Measurements from ENCODE around the gene C11orf21. TPM values are rescaled to one million over a fixed set of nuclear protein-coding genes. Genes with fewer than 3 reads are reported as not detected.

C11orf21 gene
- total and polyA plus RNA-seq, 2 of the 8 experiments (the other 6 are each of a cell fraction or from before 2014, with no cell fraction given), result not detected

GRCh38 chr11:2259466-2259830 is 42.3 kb downstream of the C11orf21 start (continued):
- TF ChIP-seq CTCF (IDR thresholded peaks at IDR 0.05; ENCODE audit: control extremely low read depth in 1 of 3, insufficient read depth in 1 of 3, low read depth in 1 of 3, low read length in 3 of 3) (no peak), YY1 (IDR thresholded peaks at IDR 0.05; ENCODE audit: low read depth, low read length) (no peak), POLR2AphosphoS5 (IDR thresholded peaks at IDR 0.05; ENCODE audit: low read depth, low read length) (no peak), EGR1 (IDR thresholded peaks at IDR 0.05; ENCODE audit: borderline replicate concordance, low read depth, low read length) (no peak)

Measured in H1 (cell line).